Right ventricle myocardium inferior (tissue), 1 donor: Measurements from ENCODE around the gene RCAN1. TPM values are rescaled to one million over a fixed set of nuclear protein-coding genes. Genes with fewer than 3 reads are reported as not detected.
"Not testable (repeated sequence)": the region's sequence is repeated elsewhere in the genome, so short reads cannot be mapped to it uniquely, and the experiment has no call there.

ENCODE experiments used
- ATAC-seq: fragments of 200-7000 bp; cut with Tn5 transposase; one replicate; pipeline ENCODE4 v1.9.1; 2020; ENCODE audit warnings: mild to moderate bottlenecking, moderate library complexity
- DNase-seq: peaks from one replicate; pipeline ENCODE4 v3.0.0; 2021; ENCODE audit errors: missing footprints
- intact Hi-C: fragments of 100-400 bp; cut with DNase I; formaldehyde crosslinking; loops from one replicate; pipeline ENCODE4 v1.11.0; 2022
- total RNA-seq: library from RNA; stranded (reverse); fragmentation: NEBNext Ultra II Directional; extraction: Animal tissue kit (Norgen Biotek cat#: 25700); gene quantifications from one replicate; pipeline ENCODE4 v1.2.1, GENCODE V29; 2021
- donor health status: DM: no; HTN: yes; CAD: no; lungs with severe emphysema.

Gene RCAN1
- total RNA-seq, 1 donor from 2014 or later, result 36.5 TPM

GRCh38 chr21:34604956-34605355, 10.0 kb downstream of the RCAN1 start:
- intact Hi-C loops, DNase-seq, ATAC-seq: not testable (repeated sequence)

GRCh38 chr21:34604556-34604955, 10.4 kb downstream of the RCAN1 start:
- ATAC-seq, result no peak
- DNase-seq, result no peak
- intact Hi-C loops, result no loop called here

GRCh38 chr21:34603710-34604057, 11.2 kb downstream of the RCAN1 start:
- ATAC-seq (no peak), DNase-seq (no peak)
- intact Hi-C loops, result no loop called here

GRCh38 chr21:34603002-34603709, 11.8 kb downstream of the RCAN1 start:
- peak; percentile 91 for ATAC-seq
- intact Hi-C loops, result no loop called here
- peak; percentile 92 for DNase-seq

GRCh38 chr21:34602061-34602460, 12.9 kb downstream of the RCAN1 start:
- intact Hi-C loops, result no loop called here
- DNase-seq (no peak), ATAC-seq (no peak)

GRCh38 chr21:34599534-34600101, 15.3 kb downstream of the RCAN1 start:
- intact Hi-C loops, result no loop called here
- ATAC-seq (no peak), DNase-seq (no peak)

- ATAC-seq, result no peak
- intact Hi-C loops, result no loop called here
- no peak for DNase-seq
These were observed 15.9 kb downstream of the RCAN1 start for GRCh38 chr21:34598931-34599400.

GRCh38 chr21:34597406-34597805, 17.5 kb downstream of the RCAN1 start:
- ATAC-seq (no peak), DNase-seq (no peak)
- intact Hi-C loops, result no loop called here

GRCh38 chr21:34596561-34597271, 18.2 kb downstream of the RCAN1 start:
- DNase-seq, result no peak
- intact Hi-C loops, result no loop called here
- no peak for ATAC-seq

GRCh38 chr21:34595457-34595856, 19.5 kb downstream of the RCAN1 start:
- ATAC-seq (no peak), DNase-seq (no peak)
- intact Hi-C loops, result no loop called here

- intact Hi-C loops, result no loop called here
- DNase-seq, result no peak
- ATAC-seq, result no peak
These were observed 20.2 kb downstream of the RCAN1 start for GRCh38 chr21:34594566-34595234.

GRCh38 chr21:34593954-34594531, 20.9 kb downstream of the RCAN1 start:
- no peak for ATAC-seq
- DNase-seq, result no peak
- intact Hi-C loops, result no loop called here

GRCh38 chr21:34593423-34593822, 21.5 kb downstream of the RCAN1 start:
- no peak for DNase-seq
- ATAC-seq, result no peak
- intact Hi-C loops, result no loop called here

GRCh38 chr21:34592120-34592955, 22.6 kb downstream of the RCAN1 start:
- intact Hi-C loops, result no loop called here
- peak; percentile 91 for ATAC-seq
- DNase-seq, result peak; percentile 75

- intact Hi-C loops, result no loop called here
These were observed 24.4 kb downstream of the RCAN1 start for GRCh38 chr21:34590520-34590919.

GRCh38 chr21:34589511-34590282, 25.2 kb downstream of the RCAN1 start:
- intact Hi-C loops, result no loop called here
- ATAC-seq (no peak), DNase-seq (no peak)

More at GRCh38 chr21:34590520-34590919, 24.4 kb downstream of the RCAN1 start:
- ATAC-seq, result no peak
- no peak for DNase-seq

- intact Hi-C loops, result loop anchor here (2.0 kb wide), 1 partner anchor 57 kb away; no protein-coding TSS in a partner anchor
- DNase-seq (no peak), ATAC-seq (peak; percentile 33)
These were observed 30.9 kb downstream of the RCAN1 start for GRCh38 chr21:34583926-34584563.
